ENCODE measurements around the gene SNN. TPM values are rescaled to one million over a fixed set of nuclear protein-coding genes. Genes with fewer than 3 reads are reported as not detected.

Gene SNN
- total RNA-seq, 1 experiment from 2014 or later = 10.1 TPM

DNA sequence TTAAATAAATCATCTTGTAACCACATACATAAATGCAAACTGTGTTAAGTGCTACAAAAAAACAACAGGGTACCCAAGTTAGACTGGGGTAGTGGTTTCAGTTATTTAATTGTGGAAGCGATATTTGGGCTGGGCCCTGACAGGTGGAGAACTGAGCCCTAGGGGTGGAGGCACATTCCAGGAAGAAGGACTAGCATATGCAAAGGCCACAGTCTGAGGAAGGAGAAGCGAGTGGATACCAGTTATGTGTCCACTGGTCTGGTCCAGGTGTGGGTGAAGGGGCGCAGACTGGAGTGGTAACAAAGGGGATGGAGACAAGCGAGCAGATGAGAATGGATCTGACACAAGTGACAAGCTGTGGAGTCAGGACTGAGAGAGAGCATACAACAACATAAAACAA is 51.5 kb downstream of the SNN start:
- no peaks in the 10 kb centered on the region for H3K4me1 ChIP-seq (replicated peaks)
- no peak for DNase-seq (ENCODE audit: low read depth in 1 of 2, low spot score in 2 of 2)
- H3K36me3 ChIP-seq = peaks cover 52% of the 10 kb centered on the region

DNA sequence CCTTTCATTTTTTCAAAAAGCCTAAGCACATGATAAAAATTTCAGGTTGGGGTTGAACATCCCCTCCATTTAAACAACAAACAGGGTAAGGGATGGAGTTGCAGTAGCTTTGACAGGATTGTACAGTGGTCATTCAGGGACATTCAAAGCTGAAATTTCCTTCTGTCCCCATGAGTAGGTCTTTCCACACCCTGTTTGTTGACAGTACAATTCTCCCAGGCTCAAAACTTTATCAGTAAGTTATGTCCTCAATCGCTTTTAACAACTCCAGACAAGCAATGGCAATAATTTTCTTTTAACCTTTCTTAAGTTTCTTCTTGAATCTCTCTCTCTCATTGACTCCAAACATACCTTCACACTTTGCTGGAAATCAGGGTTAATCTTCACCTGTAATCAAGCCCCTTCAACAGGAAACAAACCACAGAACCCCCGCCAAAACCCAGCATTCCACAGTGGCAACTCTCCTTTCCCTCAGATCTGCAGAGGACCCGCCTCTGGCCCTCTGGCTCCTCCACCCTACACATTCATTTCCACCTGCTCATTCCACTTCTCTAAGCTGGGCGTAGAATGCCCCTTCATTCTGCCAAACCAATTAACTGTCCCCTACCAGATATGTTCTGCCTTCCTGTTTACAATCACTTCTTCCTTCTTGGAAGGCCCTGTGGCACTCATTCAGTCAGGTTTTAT is 53.7 kb downstream of the SNN start:
- H3K4me1 ChIP-seq (replicated peaks) = no peaks in the 10 kb centered on the region
- no peak overlapping the region for H3K4me3 ChIP-seq
- no peaks in the 10 kb centered on the region for H3K9me3 ChIP-seq (replicated peaks)
- peaks cover 58% of the 10 kb centered on the region for H3K36me3 ChIP-seq
- H3K27me3 ChIP-seq (replicated peaks) = no peaks in the 10 kb centered on the region
- DNase-seq (ENCODE audit: low read depth in 1 of 2, low spot score in 2 of 2) = no peak
- H3K27ac ChIP-seq = no peak overlapping the region

More for the DNA sequence above, 51.5 kb downstream of the SNN start:
- H3K27ac ChIP-seq = no peak overlapping the region
- H3K4me3 ChIP-seq = no peak overlapping the region
- no peaks in the 10 kb centered on the region for H3K9me3 ChIP-seq (replicated peaks)
- H3K27me3 ChIP-seq (replicated peaks) = no peaks in the 10 kb centered on the region

DNA sequence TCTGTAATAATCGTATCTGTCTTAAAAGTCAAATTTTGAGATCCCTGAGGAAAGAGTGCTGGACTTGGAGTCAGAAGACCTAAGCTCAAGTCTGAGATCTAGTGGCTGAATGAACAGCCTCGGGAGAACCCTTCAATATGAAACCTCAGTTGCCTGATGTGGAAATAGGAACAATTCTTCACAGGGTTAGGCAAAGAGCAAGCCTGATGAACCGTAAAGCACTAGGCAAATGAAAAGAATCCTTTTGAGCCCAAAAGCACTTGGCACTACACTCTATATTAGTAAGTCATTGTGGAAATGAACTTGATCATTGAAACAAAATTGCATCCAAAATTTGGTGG is 54.2 kb downstream of the SNN start:
- no peaks in the 10 kb centered on the region for H3K9me3 ChIP-seq (replicated peaks)
- no peaks in the 10 kb centered on the region for H3K4me1 ChIP-seq (replicated peaks)
- DNase-seq (ENCODE audit: low read depth in 1 of 2, low spot score in 2 of 2) = no peak
- H3K27me3 ChIP-seq (replicated peaks) = no peaks in the 10 kb centered on the region
- peaks cover 58% of the 10 kb centered on the region for H3K36me3 ChIP-seq
- no peak overlapping the region for H3K4me3 ChIP-seq
- H3K27ac ChIP-seq = no peak overlapping the region

DNA sequence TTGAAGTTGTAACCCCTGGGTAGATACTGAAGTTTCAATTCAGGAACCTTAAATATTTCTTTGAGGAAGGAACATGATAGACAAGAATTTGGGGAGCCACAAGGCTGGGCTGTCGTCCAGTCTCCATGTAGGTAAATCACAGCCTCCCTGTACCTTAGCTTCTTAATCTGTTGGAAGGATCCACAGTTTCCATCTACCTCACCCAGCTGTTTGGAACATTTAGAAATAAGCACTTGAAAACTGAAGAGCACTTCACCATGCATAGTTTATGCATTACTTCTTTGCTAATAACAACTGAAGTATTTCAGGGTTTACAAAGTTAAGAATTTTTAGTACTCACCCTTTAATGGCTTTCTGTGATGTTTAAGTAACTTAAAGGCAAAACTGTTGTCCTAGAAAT is 57.2 kb downstream of the SNN start:
- H3K27me3 ChIP-seq (replicated peaks) = no peaks in the 10 kb centered on the region
- DNase-seq (ENCODE audit: low read depth in 1 of 2, low spot score in 2 of 2) = no peak
- H3K4me3 ChIP-seq = no peak overlapping the region
- H3K4me1 ChIP-seq (replicated peaks) = peaks cover 7% of the 10 kb centered on the region; the same call in 1 of the 2 replicates
- no peak overlapping the region for H3K27ac ChIP-seq
- H3K36me3 ChIP-seq = peaks cover 65% of the 10 kb centered on the region
- no peaks in the 10 kb centered on the region for H3K9me3 ChIP-seq (replicated peaks)

DNA sequence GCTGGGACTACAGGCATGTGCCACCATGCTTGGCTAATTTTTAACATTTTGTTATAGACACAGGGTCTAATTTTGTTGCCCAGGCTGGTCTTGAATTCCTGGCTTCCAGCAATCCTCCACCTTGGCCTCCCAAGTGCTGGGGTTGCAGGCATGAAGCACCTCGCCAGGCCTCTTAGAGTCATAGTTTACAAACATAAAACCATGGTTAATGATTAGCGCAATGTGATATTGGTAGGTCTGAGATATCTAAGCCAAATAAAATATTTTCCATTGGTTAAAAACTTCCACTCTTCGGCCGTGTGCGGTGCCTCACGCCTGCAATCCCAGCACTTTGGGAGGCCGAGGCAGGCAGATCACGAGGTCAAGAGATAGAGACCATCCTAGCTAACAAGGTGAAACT is 57.8 kb downstream of the SNN start:
- peaks cover 7% of the 10 kb centered on the region; the same call in 1 of the 2 replicates for H3K4me1 ChIP-seq (replicated peaks)
- H3K4me3 ChIP-seq = no peak overlapping the region
- no peak for DNase-seq (ENCODE audit: low read depth in 1 of 2, low spot score in 2 of 2)
- no peaks in the 10 kb centered on the region for H3K27me3 ChIP-seq (replicated peaks)
- peaks cover 66% of the 10 kb centered on the region for H3K36me3 ChIP-seq
- H3K9me3 ChIP-seq (replicated peaks) = no peaks in the 10 kb centered on the region
- no peak overlapping the region for H3K27ac ChIP-seq

DNA sequence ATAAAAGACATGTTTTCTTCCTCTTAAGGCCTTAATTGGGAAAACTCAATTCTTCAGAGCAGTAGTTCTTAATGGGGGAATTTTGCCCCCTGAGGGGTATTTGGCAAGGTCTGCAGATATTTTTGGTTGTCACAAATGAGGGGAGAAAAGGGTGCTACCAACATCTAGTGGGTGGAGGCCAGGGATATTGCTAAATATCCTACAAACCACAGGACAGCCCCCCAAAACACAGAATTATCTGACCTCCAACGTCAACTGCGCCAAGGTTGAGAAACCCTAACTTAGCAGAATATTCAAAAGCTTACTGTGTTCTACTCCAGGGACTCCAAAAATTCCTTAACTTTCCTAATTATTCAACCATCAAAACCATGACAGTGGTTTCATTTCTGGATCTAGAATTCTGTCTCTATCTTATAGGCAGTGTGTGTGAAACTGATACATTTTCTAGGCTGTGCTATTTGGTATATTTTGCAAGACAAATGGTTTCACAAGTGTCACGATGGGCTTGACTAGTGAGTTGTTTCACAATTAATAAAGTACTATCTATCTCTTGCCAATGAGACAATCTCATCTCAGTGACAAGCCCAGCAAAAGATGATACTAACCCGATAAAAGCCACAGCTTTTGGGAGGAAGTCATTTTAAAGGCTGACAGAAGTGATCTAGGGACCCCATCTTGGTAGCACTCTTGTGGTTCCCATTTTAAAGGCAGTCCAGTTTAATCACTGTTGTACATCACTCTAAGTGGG is 59.7 kb downstream of the SNN start:
- H3K4me1 ChIP-seq (replicated peaks) = peaks cover 7% of the 10 kb centered on the region; the same call in 1 of the 2 replicates
- H3K27ac ChIP-seq = no peak overlapping the region

More for the DNA sequence above, 59.7 kb downstream of the SNN start:
- no peak for DNase-seq (ENCODE audit: low read depth in 1 of 2, low spot score in 2 of 2)
- peaks cover 72% of the 10 kb centered on the region for H3K36me3 ChIP-seq
- no peaks in the 10 kb centered on the region for H3K9me3 ChIP-seq (replicated peaks)
- no peaks in the 10 kb centered on the region for H3K27me3 ChIP-seq (replicated peaks)
- no peak overlapping the region for H3K4me3 ChIP-seq

Other genes starting within 250 kb of the SNN start
- 50.8 and 83.4 TPM in 2 replicates for gene LITAF, start 81.5 kb upstream of the SNN start, total RNA-seq (2014; rRNA removed; shearing (Covaris generic))
- gene TXNDC11, start 74.4 kb downstream of the SNN start, total RNA-seq (2014; rRNA removed; shearing (Covaris generic)) = 22.1 and 29.7 TPM in 2 replicates
- gene ZC3H7A, start 128.8 kb downstream of the SNN start, total RNA-seq (2014; rRNA removed; shearing (Covaris generic)) = 47.4 and 60.9 TPM in 2 replicates
- gene RSL1D1, start 183.1 kb downstream of the SNN start, total RNA-seq (2014; rRNA removed; shearing (Covaris generic)) = 120 and 204 TPM in 2 replicates
- 100 and 108 TPM in 2 replicates for gene GSPT1, start 247.5 kb downstream of the SNN start, total RNA-seq (2014; rRNA removed; shearing (Covaris generic))